Stimulated activated CD8-positive, alpha-beta memory T cell treated with anti-CD3 and anti-CD28 coated beads, Interleukin-12 subunit alpha, Interleukin-12 subunit beta, amount 100 ng/mL, for 4 hours (primary cell): ENCODE measurements around the gene PHC2.

ENCODE experiments used
- DNase-seq: peaks from one replicate; pipeline ENCODE4 v3.0.0-alpha.2; 2020; ENCODE audit warnings: low read depth

Gene PHC2

GRCh38 chr1:33454646-33455282, 23.9 kb upstream of the PHC2 start:
- DNase-seq = no peak

- DNase-seq = no peak
These were observed 15.7 kb upstream of the PHC2 start for GRCh38 chr1:33446590-33446989.

- DNase-seq = no peak
These were observed 14.2 kb upstream of the PHC2 start for GRCh38 chr1:33445108-33445507.

- DNase-seq = no peak
These were observed 12.8 kb upstream of the PHC2 start for GRCh38 chr1:33443705-33444180.

- no peak for DNase-seq
These were observed 12.3 kb upstream of the PHC2 start for GRCh38 chr1:33443080-33443704.

- DNase-seq = no peak
These were observed 11.2 kb upstream of the PHC2 start for GRCh38 chr1:33442141-33442540.

GRCh38 chr1:33441088-33441745, 10.3 kb upstream of the PHC2 start:
- no peak for DNase-seq

- no peak for DNase-seq
These were observed 8.8 kb upstream of the PHC2 start for GRCh38 chr1:33439662-33440061.

GRCh38 chr1:33438364-33439160, 7.7 kb upstream of the PHC2 start:
- DNase-seq = no peak

- DNase-seq = no peak
These were observed 5.8 kb upstream of the PHC2 start for GRCh38 chr1:33436557-33437285.

GRCh38 chr1:33435096-33435820, 4.4 kb upstream of the PHC2 start:
- DNase-seq = no peak

GRCh38 chr1:33434363-33434750, 3.5 kb upstream of the PHC2 start:
- DNase-seq = no peak

GRCh38 chr1:33433509-33434362, 2.8 kb upstream of the PHC2 start:
- no peak for DNase-seq

- no peak for DNase-seq
These were observed 821 bp downstream of the PHC2 start for GRCh38 chr1:33429856-33430691.

- no peak for DNase-seq
These were observed 1.6 kb downstream of the PHC2 start for GRCh38 chr1:33429332-33429731.

- no peak for DNase-seq
These were observed 2.2 kb downstream of the PHC2 start for GRCh38 chr1:33428661-33429060.

GRCh38 chr1:33426916-33427315, 4.0 kb downstream of the PHC2 start:
- no peak for DNase-seq

GRCh38 chr1:33425900-33426299, 5.0 kb downstream of the PHC2 start:
- no peak for DNase-seq

- DNase-seq = no peak
These were observed 6.3 kb downstream of the PHC2 start for GRCh38 chr1:33424610-33425009.
